ENCODE results near the gene KANK4.

DNA sequence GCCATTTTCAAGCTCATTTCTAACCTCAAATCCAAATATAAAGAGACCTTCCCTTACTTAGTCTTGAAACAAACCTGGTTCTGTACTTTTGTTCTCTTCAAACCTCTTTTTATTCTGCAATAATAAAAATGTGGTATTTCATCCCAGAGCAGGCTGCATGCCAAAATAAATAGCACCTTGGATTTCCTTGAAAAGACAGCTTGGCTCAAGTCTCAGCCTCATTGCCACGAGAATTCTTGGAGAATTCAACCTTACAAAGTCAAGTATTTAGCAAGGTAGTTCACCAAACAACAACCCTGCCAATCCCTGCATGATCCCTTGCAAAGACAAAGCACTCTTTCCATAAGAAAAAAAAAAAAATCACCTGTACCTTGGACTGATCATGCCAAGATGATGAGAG, 33.8 kb downstream of the KANK4 start:
- TF ChIP-seq, protein P1, sequence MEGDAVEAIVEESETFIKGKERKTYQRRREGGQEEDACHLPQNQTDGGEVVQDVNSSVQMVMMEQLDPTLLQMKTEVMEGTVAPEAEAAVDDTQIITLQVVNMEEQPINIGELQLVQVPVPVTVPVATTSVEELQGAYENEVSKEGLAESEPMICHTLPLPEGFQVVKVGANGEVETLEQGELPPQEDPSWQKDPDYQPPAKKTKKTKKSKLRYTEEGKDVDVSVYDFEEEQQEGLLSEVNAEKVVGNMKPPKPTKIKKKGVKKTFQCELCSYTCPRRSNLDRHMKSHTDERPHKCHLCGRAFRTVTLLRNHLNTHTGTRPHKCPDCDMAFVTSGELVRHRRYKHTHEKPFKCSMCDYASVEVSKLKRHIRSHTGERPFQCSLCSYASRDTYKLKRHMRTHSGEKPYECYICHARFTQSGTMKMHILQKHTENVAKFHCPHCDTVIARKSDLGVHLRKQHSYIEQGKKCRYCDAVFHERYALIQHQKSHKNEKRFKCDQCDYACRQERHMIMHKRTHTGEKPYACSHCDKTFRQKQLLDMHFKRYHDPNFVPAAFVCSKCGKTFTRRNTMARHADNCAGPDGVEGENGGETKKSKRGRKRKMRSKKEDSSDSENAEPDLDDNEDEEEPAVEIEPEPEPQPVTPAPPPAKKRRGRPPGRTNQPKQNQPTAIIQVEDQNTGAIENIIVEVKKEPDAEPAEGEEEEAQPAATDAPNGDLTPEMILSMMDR (IDR thresholded peaks at IDR 0.05), result no peak
- no peak for TF ChIP-seq POLR2A (IDR thresholded peaks at IDR 0.05)
